Heart left ventricle (tissue), 16 donors: Measurements from ENCODE around the gene RPL5. TPM values are rescaled to one million over a fixed set of nuclear protein-coding genes. Genes with fewer than 3 reads are reported as not detected.
A peak's percentile ranks its signal among the peaks of the same experiment; 100 is the strongest.

Experiments used
- ATAC-seq, 4 donors: fragments of 200-7000 bp; cut with Tn5 transposase; one replicate each; pipeline ENCODE4 v1.9.1; 2020 to 2022; ENCODE audit warnings: moderate library complexity in 4 of 4, mild to moderate bottlenecking in 3 of 4, moderate number of reproducible peaks in 1 of 4
- DNase-seq, 5 donors: peaks; one replicate each; pipeline ENCODE4 v3.0.0-alpha.2; 2020
- H3K27ac ChIP-seq, 12 donors: fragments of 200-600 bp; sonication (generic) in 4 of 12; one replicate each; pipeline versions ENCODE4 v1.5.0 to v1.8.0; 2016 to 2022; ENCODE audit warnings: mild to moderate bottlenecking in 2 of 12
- H3K27me3 ChIP-seq, 9 donors: fragments of 200-600 bp; sonication (generic) in 2 of 9; one replicate each; pipeline versions ENCODE4 v1.5.1 to v1.8.0; 2016 to 2022; ENCODE audit warnings: mild to moderate bottlenecking in 3 of 9
- H3K36me3 ChIP-seq, 9 donors: fragments of 200-600 bp; sonication (generic) in 2 of 9; one replicate each; pipeline versions ENCODE4 v1.5.0 to v1.8.0; 2018 to 2022; ENCODE audit warnings: mild to moderate bottlenecking in 2 of 9
- H3K4me1 ChIP-seq, 12 donors: fragments of 200-600 bp; sonication (generic) in 4 of 12; one replicate each; pipeline versions ENCODE4 v1.5.0 to v1.8.0; 2016 to 2022; ENCODE audit warnings: mild to moderate bottlenecking in 3 of 12
- H3K4me3 ChIP-seq, 12 donors: fragments of 200-600 bp; sonication (generic) in 4 of 12; one replicate each; pipeline versions ENCODE4 v1.5.0 to v1.8.0; 2017 to 2022; ENCODE audit warnings: mild to moderate bottlenecking in 9 of 12, moderate library complexity in 4 of 12
- H3K9me3 ChIP-seq, 12 donors: fragments of 200-600 bp; sonication (generic) in 4 of 12; one replicate each; pipeline versions ENCODE4 v1.5.0 to v1.8.0; 2016 to 2022; ENCODE audit warnings: mild to moderate bottlenecking in 1 of 12
- POLR2A ChIP-seq, 2 donors: fragments of 450-650 bp; IDR thresholded peaks; one replicate each; pipeline ENCODE4 v1.6.1; 2017; ENCODE audit warnings: antibody characterized with exemption in 2 of 2, mild to moderate bottlenecking in 2 of 2, moderate library complexity in 2 of 2
- WGBS, 4 donors: extraction: QIAGEN DNeasy Blood & Tissue Kit in 2 of 4; methylation state at CpG; one replicate each; pipeline versions ENCODE4 v1.1.5 to v1.1.7; 2013 to 2018; 5-methylcytosine and 5-hydroxymethylcytosine counted together
- intact Hi-C, 10 donors: fragments of 100-400 bp; cut with DNase I; formaldehyde crosslinking; loops; one replicate each; pipeline versions ENCODE4 v1.11.1 to v1.14.2; 2022
- polyA plus RNA-seq, 2 donors: library from polyadenylated mRNA; stranded (reverse); fragments of 200-250 nt; gene quantifications; one replicate each; pipeline ENCODE4 v1.2.3, GENCODE V29; 2013
- total RNA-seq, 9 donors: library from RNA; depleted of rRNA in 2 of 9; stranded (reverse); fragments of >200 nt in 2 of 9; fragmentation: NEBNext Ultra II Directional in 3 of 9; extraction: Animal tissue kit (Norgen Biotek cat#: 25700) in 3 of 9; gene quantifications; one replicate each; pipeline versions ENCODE4 v1.1.0 to v1.2.4, GENCODE V29; 2016 to 2023
- TF ChIP-seq, protein P1 (sequence below), 12 donors: fragments of 200-600 bp; sonication (generic) in 4 of 12; IDR thresholded peaks; one replicate each; pipeline versions ENCODE4 v1.5.0 to v1.8.0; 2018 to 2022; ENCODE audit warnings: antibody characterized with exemption in 12 of 12, mild to moderate bottlenecking in 5 of 12
- donor health status: ischemic (EF 13 %, LVEDD 7.1; RV severe dilation, severe dysfunction).
- donor health status: healthy with polysubstance abuse.
- donor health status: DM: no; HTN: yes; CAD: no.
- donor health status: DM: no; HTN: no; CAD: no.
- donor health status: ischemic (EF 25% LVEDD 6.9; RV normal size, moderate dysfunction).
- donor health status: ischemic (EF 25% LVEDD 5.7; RV mildly dilated, moderate dysfunction).
- donor health status: healthy.
- donor health status: DM: yes; HTN: yes; CAD: no.
- donor health status: ischemic (EF 35%, LVEDD 5.7; RV mildly dilated, moderate dysfunction).
- donor health status: nonischemic (EF 11% LVEDD 7.7; RV severe dilation, severe dysfunction).
- donor health status: DM: yes; HTN: yes; CAD: no.
- donor health status: PGD.
- donor health status: ischemic (EF 29% LVEDD 5.4; RV normal size, mild dysfunction).
- donor health status: nonischemic (EF 23%, LVEDD 6.1; RV moderate dilation, normal function).

The RPL5 gene
- total and polyA plus RNA-seq, 11 donors, result 463 to 1,711 (median 644) TPM

GRCh38 chr1:92834617-92835016, 2.8 kb downstream of the RPL5 start:
- no peak for TF ChIP-seq POLR2A (IDR thresholded peaks at IDR 0.05)
- TF ChIP-seq, protein P1, sequence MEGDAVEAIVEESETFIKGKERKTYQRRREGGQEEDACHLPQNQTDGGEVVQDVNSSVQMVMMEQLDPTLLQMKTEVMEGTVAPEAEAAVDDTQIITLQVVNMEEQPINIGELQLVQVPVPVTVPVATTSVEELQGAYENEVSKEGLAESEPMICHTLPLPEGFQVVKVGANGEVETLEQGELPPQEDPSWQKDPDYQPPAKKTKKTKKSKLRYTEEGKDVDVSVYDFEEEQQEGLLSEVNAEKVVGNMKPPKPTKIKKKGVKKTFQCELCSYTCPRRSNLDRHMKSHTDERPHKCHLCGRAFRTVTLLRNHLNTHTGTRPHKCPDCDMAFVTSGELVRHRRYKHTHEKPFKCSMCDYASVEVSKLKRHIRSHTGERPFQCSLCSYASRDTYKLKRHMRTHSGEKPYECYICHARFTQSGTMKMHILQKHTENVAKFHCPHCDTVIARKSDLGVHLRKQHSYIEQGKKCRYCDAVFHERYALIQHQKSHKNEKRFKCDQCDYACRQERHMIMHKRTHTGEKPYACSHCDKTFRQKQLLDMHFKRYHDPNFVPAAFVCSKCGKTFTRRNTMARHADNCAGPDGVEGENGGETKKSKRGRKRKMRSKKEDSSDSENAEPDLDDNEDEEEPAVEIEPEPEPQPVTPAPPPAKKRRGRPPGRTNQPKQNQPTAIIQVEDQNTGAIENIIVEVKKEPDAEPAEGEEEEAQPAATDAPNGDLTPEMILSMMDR (IDR thresholded peaks at IDR 0.05), result no peak
- no peaks in the 10 kb centered on the region for H3K9me3 ChIP-seq
- 65 to 78% (median 70%) methylated on average over 5 of the region's 5 CpGs for WGBS, 4 donors
- no peak for DNase-seq
- intact Hi-C loops, result loop anchor here in 5 of 10 donors (5.0 kb wide), 5 partner anchors 42 to 522 kb away; partner anchors contain the start of gene EVI5 (in 1 of the 5)
- ATAC-seq, result no peak
- peaks cover 7 to 66% (median 43%) of the 10 kb centered on the region in 12 donors for H3K4me1 ChIP-seq
- H3K4me3 ChIP-seq, result peak overlapping the region in 1 of 12 donors; percentile 77
- H3K27ac ChIP-seq, result no peak overlapping the region
- peaks cover 0 to 64% (median 63%) of the 10 kb centered on the region in 9 donors for H3K36me3 ChIP-seq
- H3K27me3 ChIP-seq, result no peaks in the 10 kb centered on the region

- Histone ChIP-seq H3K36me3 (peaks cover 0 to 88% (median 87%) of the 10 kb centered on the region in 9 donors), H3K27me3 (no peaks in the 10 kb centered on the region), H3K4me3 (no peak overlapping the region), H3K27ac (no peak overlapping the region), H3K9me3 (no peaks in the 10 kb centered on the region), H3K4me1 (peaks cover 7 to 72% (median 44%) of the 10 kb centered on the region in 12 donors)
- ATAC-seq (no peak), DNase-seq (no peak)
- intact Hi-C loops, result no loop called here
- TF ChIP-seq POLR2A (IDR thresholded peaks at IDR 0.05), result no peak
- TF ChIP-seq, protein P1 (IDR thresholded peaks at IDR 0.05), result no peak
- WGBS, 4 donors, result 83 to 93% (median 89%) methylated on average over 2 of the region's 2 CpGs
Observed at GRCh38 chr1:92837062-92837461, 5.2 kb downstream of the RPL5 start.

GRCh38 chr1:92838519-92838918, 6.7 kb downstream of the RPL5 start:
- ATAC-seq (no peak), DNase-seq (no peak)
- no peaks in the 10 kb centered on the region for H3K27me3 ChIP-seq
- intact Hi-C loops, result no loop called here
- H3K9me3 ChIP-seq, result no peaks in the 10 kb centered on the region
- H3K27ac ChIP-seq, result no peak overlapping the region
- WGBS, 4 donors, result 0 to 16% (median 3%) methylated on average over 1 of the region's 1 CpG
- H3K4me1 ChIP-seq, result peaks cover 3 to 63% (median 37%) of the 10 kb centered on the region in 12 donors
- no peak overlapping the region for H3K4me3 ChIP-seq
- no peak for TF ChIP-seq POLR2A (IDR thresholded peaks at IDR 0.05)
- TF ChIP-seq, protein P1 (IDR thresholded peaks at IDR 0.05), result no peak
- H3K36me3 ChIP-seq, result peaks cover 0 to 100% (median 100%) of the 10 kb centered on the region in 9 donors

DNA sequence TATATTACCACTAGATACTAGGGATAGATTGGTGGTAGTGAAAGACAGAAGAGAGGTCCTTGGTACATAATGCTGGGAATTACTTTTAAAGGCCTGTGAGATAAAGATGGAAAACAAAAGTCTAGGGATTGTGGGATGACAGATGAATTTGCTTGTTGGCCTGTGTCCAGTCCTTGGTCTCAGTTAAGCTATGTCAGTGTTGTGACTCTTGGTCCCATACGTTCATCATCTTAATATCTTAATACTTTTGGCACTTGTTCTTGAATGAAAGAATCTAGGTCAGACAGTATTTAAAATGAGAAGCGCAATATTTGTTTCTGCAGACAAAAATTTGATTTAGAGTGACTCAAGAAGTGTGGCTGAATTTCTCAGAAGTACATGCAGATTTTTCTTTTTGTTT, 7.6 kb downstream of the RPL5 start:
- TF ChIP-seq, protein P1 (IDR thresholded peaks at IDR 0.05), result no peak
- TF ChIP-seq POLR2A (IDR thresholded peaks at IDR 0.05), result no peak
- Histone ChIP-seq H3K4me3 (no peak overlapping the region), H3K36me3 (peaks cover 0 to 100% (median 100%) of the 10 kb centered on the region in 9 donors), H3K27me3 (no peaks in the 10 kb centered on the region), H3K4me1 (peaks cover 0 to 54% (median 28%) of the 10 kb centered on the region in 12 donors), H3K27ac (no peak overlapping the region), H3K9me3 (no peaks in the 10 kb centered on the region)
- ATAC-seq, result no peak
- DNase-seq, result no peak
- intact Hi-C loops, result no loop called here
- 46 to 54% (median 50%) methylated on average over 2 of the region's 2 CpGs for WGBS, 4 donors
